Upper lobe of right lung (tissue), 1 donor: Measurements from ENCODE around the gene ZNF414. TPM values are rescaled to one million over a fixed set of nuclear protein-coding genes. Genes with fewer than 3 reads are reported as not detected.
A peak's percentile ranks its signal among the peaks of the same experiment; 100 is the strongest.

ENCODE experiments used
- ATAC-seq: fragments of 200-7000 bp; cut with Tn5 transposase; one replicate; pipeline ENCODE4 v1.9.1; 2020; ENCODE audit warnings: mild to moderate bottlenecking, moderate library complexity
- DNase-seq: peaks from one replicate; pipeline ENCODE4 v3.0.0-alpha.2; 2020
- H3K27ac ChIP-seq: fragments of 200-600 bp; one replicate; pipeline ENCODE4 v1.8.0; 2022
- H3K27me3 ChIP-seq: fragments of 200-600 bp; one replicate; pipeline ENCODE4 v1.8.0; 2022; ENCODE audit warnings: mild to moderate bottlenecking
- H3K36me3 ChIP-seq: fragments of 200-600 bp; one replicate; pipeline ENCODE4 v1.8.0; 2022
- H3K4me1 ChIP-seq: fragments of 200-600 bp; one replicate; pipeline ENCODE4 v1.8.0; 2022
- H3K4me3 ChIP-seq: fragments of 200-600 bp; one replicate; pipeline ENCODE4 v1.8.0; 2022; ENCODE audit warnings: mild to moderate bottlenecking
- H3K9me3 ChIP-seq: fragments of 200-600 bp; one replicate; pipeline ENCODE4 v1.8.0; 2022
- intact Hi-C: fragments of 100-400 bp; cut with DNase I; formaldehyde crosslinking; loops from one replicate; pipeline ENCODE4 v1.11.0; 2022
- total RNA-seq: library from RNA; stranded (reverse); fragmentation: NEBNext Ultra II Directional; extraction: Animal tissue kit (Norgen Biotek cat#: 25700); gene quantifications from one replicate; pipeline ENCODE4 v1.2.1, GENCODE V29; 2021
- TF ChIP-seq, protein P1 (sequence below): fragments of 200-600 bp; IDR thresholded peaks from one replicate; pipeline ENCODE4 v1.8.0; 2022; ENCODE audit warnings: antibody characterized with exemption
- donor health status: DM: no; HTN: yes; CAD: no; lungs with severe emphysema.

Gene ZNF414
- total RNA-seq, 1 donor from 2014 or later, result 23.4 TPM

- H3K4me3 ChIP-seq, result no peak overlapping the region
- H3K36me3 ChIP-seq, result peaks cover 45% of the 10 kb centered on the region
- ATAC-seq (no peak), DNase-seq (no peak)
- no peaks in the 10 kb centered on the region for H3K27me3 ChIP-seq
- H3K9me3 ChIP-seq, result no peaks in the 10 kb centered on the region
- peaks cover 67% of the 10 kb centered on the region for H3K4me1 ChIP-seq
- intact Hi-C loops, result no loop called here
- TF ChIP-seq, protein P1, sequence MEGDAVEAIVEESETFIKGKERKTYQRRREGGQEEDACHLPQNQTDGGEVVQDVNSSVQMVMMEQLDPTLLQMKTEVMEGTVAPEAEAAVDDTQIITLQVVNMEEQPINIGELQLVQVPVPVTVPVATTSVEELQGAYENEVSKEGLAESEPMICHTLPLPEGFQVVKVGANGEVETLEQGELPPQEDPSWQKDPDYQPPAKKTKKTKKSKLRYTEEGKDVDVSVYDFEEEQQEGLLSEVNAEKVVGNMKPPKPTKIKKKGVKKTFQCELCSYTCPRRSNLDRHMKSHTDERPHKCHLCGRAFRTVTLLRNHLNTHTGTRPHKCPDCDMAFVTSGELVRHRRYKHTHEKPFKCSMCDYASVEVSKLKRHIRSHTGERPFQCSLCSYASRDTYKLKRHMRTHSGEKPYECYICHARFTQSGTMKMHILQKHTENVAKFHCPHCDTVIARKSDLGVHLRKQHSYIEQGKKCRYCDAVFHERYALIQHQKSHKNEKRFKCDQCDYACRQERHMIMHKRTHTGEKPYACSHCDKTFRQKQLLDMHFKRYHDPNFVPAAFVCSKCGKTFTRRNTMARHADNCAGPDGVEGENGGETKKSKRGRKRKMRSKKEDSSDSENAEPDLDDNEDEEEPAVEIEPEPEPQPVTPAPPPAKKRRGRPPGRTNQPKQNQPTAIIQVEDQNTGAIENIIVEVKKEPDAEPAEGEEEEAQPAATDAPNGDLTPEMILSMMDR, result no peak
- H3K27ac ChIP-seq, result no peak overlapping the region
These were observed 52.6 kb downstream of the ZNF414 start for GRCh38 chr19:8461376-8461775.

DNA sequence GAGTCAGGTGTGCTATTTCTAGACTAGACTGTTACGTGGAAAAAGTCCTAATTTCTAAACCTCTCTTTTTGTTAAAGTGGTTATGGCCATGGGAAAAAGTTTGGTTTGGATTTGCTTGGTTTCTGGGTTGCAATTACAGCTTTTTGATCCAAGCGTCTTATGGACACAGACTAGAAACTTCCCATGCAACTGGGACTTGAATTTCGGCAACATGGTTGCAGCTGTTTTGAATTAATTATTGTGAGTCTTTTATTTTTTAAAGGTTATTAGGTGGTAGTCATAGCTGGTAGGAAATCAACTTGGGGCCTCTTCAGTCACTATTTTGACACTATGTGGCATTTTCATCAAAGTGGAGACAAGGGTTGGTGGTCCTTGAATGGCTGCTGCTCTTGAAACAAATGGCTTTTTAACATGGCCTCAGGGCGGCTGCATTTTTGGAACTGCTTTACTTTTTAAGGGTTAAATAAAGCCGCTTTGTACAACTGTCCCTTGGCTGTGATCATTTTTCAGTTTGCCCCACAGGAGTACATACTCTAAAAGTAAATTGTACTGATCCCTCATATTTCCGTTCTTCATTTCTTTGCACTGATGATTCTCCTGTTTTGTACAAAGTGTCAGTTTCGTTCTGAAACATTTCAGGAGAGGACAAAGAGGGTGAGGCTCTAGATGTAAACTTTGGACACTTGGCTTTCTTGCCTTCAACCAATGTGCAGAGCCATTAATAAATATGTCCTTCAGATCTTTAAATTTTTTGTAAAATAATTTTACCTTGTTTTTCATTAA, 53.3 kb downstream of the ZNF414 start:
- peak overlapping the region; percentile 9 for H3K4me3 ChIP-seq
- ATAC-seq (no peak), DNase-seq (no peak)
- no peaks in the 10 kb centered on the region for H3K27me3 ChIP-seq
- peaks cover 73% of the 10 kb centered on the region for H3K4me1 ChIP-seq
- H3K36me3 ChIP-seq, result peaks cover 45% of the 10 kb centered on the region
- TF ChIP-seq, protein P1, result no peak
- H3K9me3 ChIP-seq, result no peaks in the 10 kb centered on the region
- no peak overlapping the region for H3K27ac ChIP-seq
- intact Hi-C loops, result no loop called here

Other genes with a start within 250 kb of the ZNF414 start
- gene CD320, start 205.8 kb downstream of the ZNF414 start, total RNA-seq, result 49.4 TPM
- 35.7 TPM for gene NDUFA7, start 192.8 kb downstream of the ZNF414 start, total RNA-seq
- gene RPS28, start 192.7 kb downstream of the ZNF414 start, total RNA-seq, result 1,645 TPM
- 54.0 TPM for gene KANK3, start 170.9 kb downstream of the ZNF414 start, total RNA-seq
- 6.3 TPM for gene ANGPTL4, start 150.0 kb downstream of the ZNF414 start, total RNA-seq
- 114 TPM for gene RAB11B, start 123.8 kb downstream of the ZNF414 start, total RNA-seq
- 58.7 TPM for gene MARCHF2, start 100.9 kb downstream of the ZNF414 start, total RNA-seq
- gene HNRNPM, start 69.2 kb downstream of the ZNF414 start, total RNA-seq, result 131 TPM
- 31.3 TPM for gene PRAM1, start 11.5 kb downstream of the ZNF414 start, total RNA-seq
- 106 TPM for gene MYO1F, start 63.3 kb upstream of the ZNF414 start, total RNA-seq
- 29.4 TPM for gene ADAMTS10, start 96.5 kb upstream of the ZNF414 start, total RNA-seq
- not detected for gene NFILZ, start 116.5 kb upstream of the ZNF414 start, total RNA-seq
- not detected for gene ACTL9, start 184.6 kb upstream of the ZNF414 start, total RNA-seq
- not detected for gene OR2Z1, start 207.5 kb upstream of the ZNF414 start, total RNA-seq